IMR-90 (cell line): ENCODE results near the gene RAB30. TPM values are rescaled to one million over a fixed set of nuclear protein-coding genes. Genes with fewer than 3 reads are reported as not detected.

ENCODE experiments used
- ATAC-seq: fragments of 200-7000 bp; cut with Tn5 transposase; 2 replicates; pipeline ENCODE4 v1.9.1; 2020; ENCODE audit warnings: low read depth, mild to moderate bottlenecking, moderate library complexity
- BruUV-seq: library from RNA; stranded (reverse); fragments of 400-500 nt; replicated peaks from 2 replicates; lab custom pipeline; 2021; lab: Mats Ljungman, UMichigan
- CTCF ChIA-PET: fragments of 300-600 bp; formaldehyde crosslinking; extraction: SDS; loops from one replicate; lab custom pipeline; 2021; ENCODE audit warnings: antibody characterized with exemption; lab: Yijun Ruan, JAX
- POLR2A ChIA-PET: fragments of 300-600 bp; sonication (Branson Sonifier 250); formaldehyde crosslinking; loops from one replicate; lab custom pipeline; 2022; ENCODE audit warnings: antibody characterized with exemption; ENCODE audit not compliant: unreplicated experiment; lab: Charles Lee
- DNase-seq: peaks from one replicate; pipeline ENCODE4 v3.0.0; 2013
- H2AFZ ChIP-seq: replicated peaks from 2 replicates; pipeline ENCODE3; 2013; ENCODE audit warnings: low read length, mild to moderate bottlenecking; ENCODE audit not compliant: poor library complexity
- H2AK5ac ChIP-seq: 2 replicates; pipeline ENCODE4 v1.6.1; 2013; ENCODE audit warnings: low read depth, low read length, inconsistent platforms
- H2AK9ac ChIP-seq: replicated peaks from 2 replicates; pipeline ENCODE3; 2013; ENCODE audit warnings: mild to moderate bottlenecking, low read depth, low read length, moderate library complexity; ENCODE audit not compliant: poor library complexity
- H2BK120ac ChIP-seq: 2 replicates; pipeline ENCODE4 v1.6.1; 2013; ENCODE audit warnings: low read depth, low read length, inconsistent platforms
- H2BK15ac ChIP-seq: 3 replicates; pipeline ENCODE4 v1.6.1; 2013; ENCODE audit warnings: low read depth, low read length, inconsistent platforms
- H2BK20ac ChIP-seq: 2 replicates; pipeline ENCODE4 v1.6.1; 2013; ENCODE audit warnings: low read depth, mild to moderate bottlenecking, inconsistent platforms, low read length, moderate library complexity
- H2BK5ac ChIP-seq: 2 replicates; pipeline ENCODE4 v1.6.1; 2013; ENCODE audit warnings: mild to moderate bottlenecking, low read depth, low read length, inconsistent platforms; ENCODE audit not compliant: poor library complexity, severe bottlenecking
- H3K14ac ChIP-seq: replicated peaks from 2 replicates; pipeline ENCODE4 v1.6.1; 2013; ENCODE audit warnings: low read depth, low read length, inconsistent platforms
- H3K18ac ChIP-seq: 2 replicates; pipeline ENCODE4 v1.6.1; 2013; ENCODE audit warnings: low read depth, low read length, control low read depth
- H3K23ac ChIP-seq: 2 replicates; pipeline ENCODE4 v1.6.1; 2013; ENCODE audit warnings: low read depth, low read length, inconsistent platforms
- H3K27ac ChIP-seq: 2 replicates; pipeline ENCODE4 v1.5.1; 2013; ENCODE audit warnings: mild to moderate bottlenecking, control low read depth, low read length; ENCODE audit not compliant: insufficient read depth
- H3K27me3 ChIP-seq: 2 replicates; pipeline ENCODE4 v1.6.1; 2013; ENCODE audit warnings: low read length; ENCODE audit not compliant: control insufficient read depth, insufficient read depth
- H3K36me3 ChIP-seq: 2 replicates; pipeline ENCODE4 v1.6.1; 2013; ENCODE audit warnings: low read length, mixed read lengths; ENCODE audit not compliant: control insufficient read depth, insufficient read depth
- H3K4ac ChIP-seq: 2 replicates; pipeline ENCODE4 v1.6.1; 2013; ENCODE audit warnings: low read depth, low read length, inconsistent platforms
- H3K4me1 ChIP-seq: 2 replicates; pipeline ENCODE4 v1.6.1; 2013; ENCODE audit warnings: low read length, mixed read lengths; ENCODE audit not compliant: control insufficient read depth, insufficient read depth
- H3K4me2 ChIP-seq: 2 replicates; pipeline ENCODE4 v1.6.1; 2013; ENCODE audit warnings: low read depth, mild to moderate bottlenecking, control low read depth, low read length, moderate library complexity
- H3K4me3 ChIP-seq: 2 replicates; pipeline ENCODE4 v1.5.1; 2013; ENCODE audit warnings: low read depth, mild to moderate bottlenecking, control low read depth, low read length, moderate library complexity; ENCODE audit not compliant: insufficient read depth
- H3K56ac ChIP-seq: 2 replicates; pipeline ENCODE4 v1.6.1; 2013; ENCODE audit warnings: low read length, inconsistent platforms; ENCODE audit not compliant: insufficient read depth; ENCODE audit errors: extremely low read depth
- H3K79me1 ChIP-seq, 2 experiments: 2 replicates each; pipeline ENCODE4 v1.6.1; 2013; ENCODE audit warnings: low read length in 2 of 2, inconsistent platforms in 1 of 2, low read depth in 1 of 2
- H3K9ac ChIP-seq: 2 replicates; pipeline ENCODE4 v1.6.1; 2013; ENCODE audit warnings: low read depth, low read length, control low read depth
- H3K9me1 ChIP-seq: 2 replicates; pipeline ENCODE4 v1.6.1; 2013; ENCODE audit warnings: low read length, inconsistent platforms; ENCODE audit not compliant: insufficient read depth
- H3K9me3 ChIP-seq: 2 replicates; pipeline ENCODE4 v1.6.1; 2013; ENCODE audit warnings: low read length; ENCODE audit not compliant: control insufficient read depth, insufficient read depth
- H4K20me1 ChIP-seq: 2 replicates; pipeline ENCODE4 v1.6.1; 2013; ENCODE audit warnings: low read length, inconsistent platforms; ENCODE audit not compliant: insufficient read depth
- H4K5ac ChIP-seq: 2 replicates; pipeline ENCODE4 v1.6.1; 2013; ENCODE audit warnings: mild to moderate bottlenecking, low read depth, low read length, control low read depth
- H4K8ac ChIP-seq, 2 experiments: 2 replicates each; pipeline ENCODE4 v1.6.1; 2013; ENCODE audit warnings: low read depth in 2 of 2, low read length in 2 of 2, control low read depth in 1 of 2, inconsistent platforms in 1 of 2
- H4K91ac ChIP-seq: 2 replicates; pipeline ENCODE4 v1.6.1; 2013; ENCODE audit warnings: low read depth, low read length, inconsistent platforms; ENCODE audit not compliant: insufficient read depth
- BHLHE40 ChIP-seq: fragments of 150-350 bp; IDR thresholded peaks from 2 replicates; pipeline ENCODE4 v1.6.1; 2016; ENCODE audit warnings: mild to moderate bottlenecking, low read depth, low read length
- CHD1 ChIP-seq: IDR thresholded peaks from 2 replicates; pipeline ENCODE4 v1.6.1; 2012; ENCODE audit warnings: low read depth, low read length, improper control_type of control experiment
- MAFK ChIP-seq: IDR thresholded peaks from 2 replicates; pipeline ENCODE4 v1.6.1; 2012; ENCODE audit warnings: low read depth, low read length, improper control_type of control experiment
- RCOR1 ChIP-seq: IDR thresholded peaks from 2 replicates; pipeline ENCODE4 v1.6.1; 2012; ENCODE audit warnings: mild to moderate bottlenecking, low read length, improper control_type of control experiment; ENCODE audit not compliant: insufficient replicate concordance
- SMC3 ChIP-seq: fragments of 150-350 bp; IDR thresholded peaks from 2 replicates; pipeline ENCODE4 v1.6.1; 2016; ENCODE audit warnings: low read depth, mild to moderate bottlenecking, antibody characterized with exemption, low read length, moderate library complexity
- WGBS, 2 experiments: methylation state at CpG; one replicate each; pipeline versions ENCODE4 v1.1.5 to v1.1.7; 2013; ENCODE audit warnings: missing lambda C conversion rate in 2 of 2; ENCODE audit not compliant: insufficient read length in 1 of 2; ENCODE audit errors: extremely low coverage in 2 of 2; 5-methylcytosine and 5-hydroxymethylcytosine counted together
- dilution Hi-C: fragments of 300-500 bp; cut with HindIII; formaldehyde crosslinking; loops from one replicate; pipeline ENCODE4 v1.14.3; 2018; ENCODE audit warnings: low sequenced_read_pairs; ENCODE audit not compliant: unreplicated experiment
- in situ Hi-C: fragments of 300-500 bp; cut with MboI; formaldehyde crosslinking; loops from 3 replicates; pipeline ENCODE4 v1.14.3; 2019; ENCODE audit warnings: low sequenced_read_pairs, inconsistent platforms, mixed read lengths
- intact Hi-C: fragments of 100-400 bp; cut with micrococcal nuclease; formaldehyde crosslinking; loops from 2 replicates; pipeline ENCODE4 v1.10.0; 2022
- polyA plus RNA-seq, 3 experiments: library from polyadenylated mRNA; depleted of rRNA; stranded (reverse); fragments of >200 nt; gene quantifications; 2 replicates each; pipeline ENCODE4 v1.2.3, GENCODE V29; 2012; ENCODE audit warnings: low replicate concordance in 1 of 3
- total RNA-seq: library from RNA; depleted of rRNA; stranded (reverse); fragments of >200 nt; gene quantifications from 2 replicates; pipeline ENCODE4 v1.2.3, GENCODE V29; 2012
- TF ChIP-seq, protein P1 (sequence below): fragments of 150-350 bp; IDR thresholded peaks from 2 replicates; pipeline ENCODE4 v1.6.1; 2017; ENCODE audit warnings: mild to moderate bottlenecking, antibody characterized with exemption, low read length, low read depth

Gene RAB30
- total and polyA plus RNA-seq, 2 of the 4 experiments (the other 2 are of a cell fraction) = 7.2 to 25.6 TPM

DNA sequence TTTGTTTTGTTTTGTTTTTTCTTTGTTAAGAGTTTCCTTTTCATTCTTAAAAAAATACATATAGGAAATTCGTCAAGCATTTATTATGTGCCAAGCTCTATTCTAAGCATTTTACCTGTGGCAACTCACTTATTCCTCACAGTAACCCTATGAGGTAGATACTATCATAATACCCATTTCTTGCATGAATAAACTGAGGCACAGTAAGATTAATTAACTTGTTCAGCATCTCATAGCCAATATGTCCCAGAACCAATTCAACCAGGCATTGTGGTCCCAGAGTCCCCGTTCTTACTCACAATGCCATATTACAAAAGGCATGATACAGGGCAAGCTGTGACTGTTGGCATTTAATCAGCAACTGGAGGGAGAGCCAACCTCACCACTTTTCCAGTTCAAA lies 83.7 kb downstream of the RAB30 start:
- Histone ChIP-seq H3K79me1 (0 out of 4 replicates have a peak, but pooled peaks cover 0 to 3% of the 10 kb centered on the region in 2 experiments), H4K20me1 (no peaks in the 10 kb centered on the region), H3K4ac (no peak overlapping the region), H3K14ac (no peak overlapping the region), H3K4me1 (peaks cover 2% of the 10 kb centered on the region), H4K5ac (no peak overlapping the region), H2AK5ac (no peak overlapping the region), H2BK5ac (no peak overlapping the region), H3K27ac (no peak overlapping the region), H4K8ac (no peak overlapping the region), H2AK9ac (no peak overlapping the region), H2BK120ac (no peak overlapping the region), H3K4me3 (no peak overlapping the region), H3K9me3 (no peaks in the 10 kb centered on the region), H3K23ac (no peak overlapping the region), H3K9me1 (peaks cover 2% of the 10 kb centered on the region), H2BK15ac (no peak overlapping the region), H3K4me2 (no peak overlapping the region), H4K91ac (no peak overlapping the region), H3K18ac (no peak overlapping the region), H2BK20ac (no peak overlapping the region), H3K9ac (no peak overlapping the region), H3K27me3 (no peaks in the 10 kb centered on the region), H3K36me3 (peaks cover 14% of the 10 kb centered on the region), H3K56ac (no peak overlapping the region), H2AFZ (no peak overlapping the region)
- in situ Hi-C loops = no loop called here
- dilution Hi-C loops = no loop called here
- TF ChIP-seq BHLHE40 = no peak
- TF ChIP-seq SMC3 = no peak
- no peak for TF ChIP-seq RCOR1
- no peak for TF ChIP-seq CHD1
- TF ChIP-seq, protein P1, sequence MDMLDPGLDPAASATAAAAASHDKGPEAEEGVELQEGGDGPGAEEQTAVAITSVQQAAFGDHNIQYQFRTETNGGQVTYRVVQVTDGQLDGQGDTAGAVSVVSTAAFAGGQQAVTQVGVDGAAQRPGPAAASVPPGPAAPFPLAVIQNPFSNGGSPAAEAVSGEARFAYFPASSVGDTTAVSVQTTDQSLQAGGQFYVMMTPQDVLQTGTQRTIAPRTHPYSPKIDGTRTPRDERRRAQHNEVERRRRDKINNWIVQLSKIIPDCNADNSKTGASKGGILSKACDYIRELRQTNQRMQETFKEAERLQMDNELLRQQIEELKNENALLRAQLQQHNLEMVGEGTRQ = no peak
- TF ChIP-seq MAFK = no peak
- WGBS, 2 experiments = no CpG with 5 or more reads among the region's 2 CpGs
- ChIA-PET POLR2A (no interaction called here), CTCF (no interaction called here)
- intact Hi-C loops = no loop called here
- no peak for ATAC-seq
- DNase-seq = no peak
- BruUV-seq = no TSS peak
